ENCODE results near the gene TMEM263. TPM values are rescaled to one million over a fixed set of nuclear protein-coding genes. Genes with fewer than 3 reads are reported as not detected.

The TMEM263 gene
- total RNA-seq, 6 experiments from 2014 or later = 23.9 to 40.9 (median 38.1) TPM

GRCh38 chr12:107012736-107013425 is 57.2 kb downstream of the TMEM263 start:
- ATAC-seq (no peak), DNase-seq (no peak)
- Histone ChIP-seq H3K9me3 (no peaks in the 10 kb centered on the region), H3K36me3 (no peaks in the 10 kb centered on the region), H3K4me3 (no peak overlapping the region), H3K4me1 (no peaks in the 10 kb centered on the region), H3K27ac (no peak overlapping the region), H3K27me3 (no peaks in the 10 kb centered on the region)
- intact Hi-C loops (cut with DNase I) = no loop called here
- TF ChIP-seq CTCF (IDR thresholded peaks at IDR 0.05) = no peak
- no peak for TF ChIP-seq POLR2A (IDR thresholded peaks at IDR 0.05)
- 100% methylated on average over 1 of the region's 1 CpG for WGBS (ENCODE audit: insufficient coverage, low coverage, low lambda C conversion rate, missing lambda C conversion rate)

- Histone ChIP-seq H3K36me3 (no peaks in the 10 kb centered on the region), H3K27me3 (no peaks in the 10 kb centered on the region), H3K27ac (no peak overlapping the region), H3K4me3 (no peak overlapping the region), H3K9me3 (no peaks in the 10 kb centered on the region), H3K4me1 (no peaks in the 10 kb centered on the region)
- no peak for TF ChIP-seq POLR2A (IDR thresholded peaks at IDR 0.05)
- TF ChIP-seq CTCF (IDR thresholded peaks at IDR 0.05) = peak; percentile 42 to 62 (median 48)
- 42% methylated on average over 3 of the region's 3 CpGs for WGBS (ENCODE audit: insufficient coverage, low coverage, low lambda C conversion rate, missing lambda C conversion rate)
- DNase-seq (peak in 1 of 3 donors; percentile 48), ATAC-seq (peak; percentile 93 to 100 (median 96))
- intact Hi-C loops (cut with DNase I) = no loop called here
Observed at GRCh38 chr12:107014055-107014454, 58.3 kb downstream of the TMEM263 start.

- Histone ChIP-seq H3K9me3 (no peaks in the 10 kb centered on the region), H3K4me3 (no peak overlapping the region), H3K4me1 (no peaks in the 10 kb centered on the region), H3K36me3 (no peaks in the 10 kb centered on the region), H3K27me3 (no peaks in the 10 kb centered on the region), H3K27ac (no peak overlapping the region)
- WGBS (ENCODE audit: insufficient coverage, low coverage, low lambda C conversion rate, missing lambda C conversion rate) = 95% methylated on average over 4 of the region's 4 CpGs
- TF ChIP-seq POLR2A (IDR thresholded peaks at IDR 0.05) = no peak
- no peak for TF ChIP-seq CTCF (IDR thresholded peaks at IDR 0.05)
- no peak for DNase-seq
- intact Hi-C loops (cut with DNase I) = no loop called here
- no peak for ATAC-seq
Observed at GRCh38 chr12:107017042-107017441, 61.3 kb downstream of the TMEM263 start.

- Histone ChIP-seq H3K36me3 (no peaks in the 10 kb centered on the region), H3K4me1 (no peaks in the 10 kb centered on the region), H3K4me3 (no peak overlapping the region), H3K27me3 (no peaks in the 10 kb centered on the region), H3K27ac (no peak overlapping the region), H3K9me3 (no peaks in the 10 kb centered on the region)
- TF ChIP-seq POLR2A (IDR thresholded peaks at IDR 0.05) = no peak
- TF ChIP-seq CTCF (IDR thresholded peaks at IDR 0.05) = no peak
- ATAC-seq (no peak), DNase-seq (no peak)
- intact Hi-C loops (cut with DNase I) = no loop called here
- WGBS (ENCODE audit: insufficient coverage, low coverage, low lambda C conversion rate, missing lambda C conversion rate) = 50% methylated on average over 1 of the region's 2 CpGs
Observed at GRCh38 chr12:107019546-107019945, 63.8 kb downstream of the TMEM263 start.

Other genes with a start within 250 kb of the TMEM263 start
- 10 to 100 TPM in 1 of 6 experiments, 1 to 10 TPM in 5; 5.9 to 10.6 (median 6.5) TPM for gene RIC8B, start 181.2 kb upstream of the TMEM263 start, total RNA-seq
- gene MTERF2, start 31.2 kb downstream of the TMEM263 start, total RNA-seq = 10 to 100 TPM in 4 of 6 experiments, 1 to 10 TPM in 2; 7.2 to 14.4 (median 12.0) TPM
- 10 to 100 TPM in 4 of 6 experiments, 1 to 10 TPM in 2; 7.5 to 12.5 (median 10.6) TPM for gene CRY1, start 137.6 kb downstream of the TMEM263 start, total RNA-seq

All from right lobe of liver (tissue), 6 donors.